ENCODE measurements around the gene MGA.

The MGA gene

GRCh38 chr15:41790169-41790568 lies 130.0 kb downstream of the MGA start:
- DNase-seq (ENCODE audit: insufficient read length, low spot score) (no peak), FAIRE-seq (no peak)
- no peak for TF ChIP-seq CTCF (IDR thresholded peaks at IDR 0.05; ENCODE audit: insufficient read depth, missing control alignments)

- FAIRE-seq (no peak), DNase-seq (ENCODE audit: insufficient read length, low spot score) (no peak)
- TF ChIP-seq CTCF (IDR thresholded peaks at IDR 0.05; ENCODE audit: insufficient read depth, missing control alignments): no peak
Observed at GRCh38 chr15:41790756-41791546, 130.7 kb downstream of the MGA start.

GRCh38 chr15:41791547-41791937 lies 131.3 kb downstream of the MGA start:
- DNase-seq (ENCODE audit: insufficient read length, low spot score): no peak
- FAIRE-seq: no peak
- no peak for TF ChIP-seq CTCF (IDR thresholded peaks at IDR 0.05; ENCODE audit: insufficient read depth, missing control alignments)

GRCh38 chr15:41792000-41792637 lies 131.9 kb downstream of the MGA start:
- no peak for TF ChIP-seq CTCF (IDR thresholded peaks at IDR 0.05; ENCODE audit: insufficient read depth, missing control alignments)
- FAIRE-seq (no peak), DNase-seq (ENCODE audit: insufficient read length, low spot score) (no peak)

GRCh38 chr15:41794081-41794480 lies 133.9 kb downstream of the MGA start:
- no peak for DNase-seq (ENCODE audit: insufficient read length, low spot score)
- no peak for FAIRE-seq
- TF ChIP-seq CTCF (IDR thresholded peaks at IDR 0.05; ENCODE audit: insufficient read depth, missing control alignments): no peak

- no peak for TF ChIP-seq CTCF (IDR thresholded peaks at IDR 0.05; ENCODE audit: insufficient read depth, missing control alignments)
- DNase-seq (ENCODE audit: insufficient read length, low spot score): no peak
Observed at GRCh38 chr15:41795996-41796856, 136.0 kb downstream of the MGA start.

More at GRCh38 chr15:41795996-41796856, 136.0 kb downstream of the MGA start:
- FAIRE-seq: no peak

Data from D721Med (cell line).